ENCODE data around the gene GRID1. TPM values are rescaled to one million over a fixed set of nuclear protein-coding genes. Genes with fewer than 3 reads are reported as not detected.
A peak's percentile ranks its signal among the peaks of the same experiment; 100 is the strongest.

The GRID1 gene
- total and polyA plus RNA-seq, 9 of the 15 experiments (the other 6 are each of a cell fraction or from before 2014, with no cell fraction given), result 0.01 to 7.2 (median 1.2) TPM

DNA sequence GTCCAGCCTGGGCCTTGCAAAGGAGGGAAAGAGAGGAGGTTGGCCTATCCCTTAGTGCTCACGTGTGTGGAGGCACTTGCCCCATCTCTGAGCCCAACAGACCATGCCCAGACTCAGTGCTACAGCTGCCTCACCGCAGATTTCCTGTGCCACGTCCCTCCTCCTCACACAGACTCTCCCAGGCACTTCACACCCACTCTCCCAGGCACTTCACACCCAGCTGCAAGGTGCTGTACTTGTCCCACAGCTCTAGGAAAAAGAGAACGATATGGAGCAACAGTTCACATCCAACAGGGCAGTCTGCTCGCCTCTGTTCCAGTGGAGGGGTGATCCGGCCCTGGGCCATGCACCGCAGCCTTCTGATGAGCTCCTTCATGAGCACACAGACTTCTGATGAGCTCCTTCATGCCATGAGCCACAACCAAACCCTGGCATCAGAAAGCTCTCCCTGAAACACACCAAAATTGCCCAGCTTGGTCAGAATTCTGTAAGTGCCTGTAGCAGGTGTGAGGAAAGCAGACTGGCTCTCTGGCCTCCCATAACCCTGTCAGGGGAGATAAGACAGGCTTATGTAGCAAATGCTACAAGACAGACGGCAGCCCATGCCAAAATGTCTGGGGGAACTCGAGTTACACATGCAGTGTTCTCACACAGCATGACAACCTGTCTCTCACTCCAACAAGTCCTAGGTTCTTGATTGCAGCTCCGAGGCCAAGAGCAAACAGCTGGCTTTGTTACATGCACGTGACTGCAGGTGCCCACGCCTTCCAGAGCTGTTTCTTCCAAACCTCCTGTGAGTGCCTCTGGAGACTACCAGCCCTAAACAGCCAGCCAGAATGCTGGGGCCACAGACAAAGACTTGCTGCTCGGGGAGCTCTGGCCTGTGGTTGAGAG, 348.5 kb downstream of the GRID1 start (continued):
- TF ChIP-seq, protein P1, sequence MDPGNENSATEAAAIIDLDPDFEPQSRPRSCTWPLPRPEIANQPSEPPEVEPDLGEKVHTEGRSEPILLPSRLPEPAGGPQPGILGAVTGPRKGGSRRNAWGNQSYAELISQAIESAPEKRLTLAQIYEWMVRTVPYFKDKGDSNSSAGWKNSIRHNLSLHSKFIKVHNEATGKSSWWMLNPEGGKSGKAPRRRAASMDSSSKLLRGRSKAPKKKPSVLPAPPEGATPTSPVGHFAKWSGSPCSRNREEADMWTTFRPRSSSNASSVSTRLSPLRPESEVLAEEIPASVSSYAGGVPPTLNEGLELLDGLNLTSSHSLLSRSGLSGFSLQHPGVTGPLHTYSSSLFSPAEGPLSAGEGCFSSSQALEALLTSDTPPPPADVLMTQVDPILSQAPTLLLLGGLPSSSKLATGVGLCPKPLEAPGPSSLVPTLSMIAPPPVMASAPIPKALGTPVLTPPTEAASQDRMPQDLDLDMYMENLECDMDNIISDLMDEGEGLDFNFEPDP (CRISPR knock-in tag; IDR thresholded peaks at IDR 0.05), result no peak
- TF ChIP-seq SMAD3 (CRISPR knock-in tag; conservative IDR thresholded peaks at IDR 0.05) (no peak), CHD4 (IDR thresholded peaks at IDR 0.05; ENCODE audit: insufficient read depth, insufficient replicate concordance, low read depth, low read length, poor library complexity, severe bottlenecking) (no peak), ZBTB8A (IDR thresholded peaks at IDR 0.05; ENCODE audit: partially characterized antibody) (no peak), CCNT2 (IDR thresholded peaks at IDR 0.05; ENCODE audit: borderline replicate concordance, extremely low read depth, insufficient read length, low read depth, low read length) (no peak)

DNA sequence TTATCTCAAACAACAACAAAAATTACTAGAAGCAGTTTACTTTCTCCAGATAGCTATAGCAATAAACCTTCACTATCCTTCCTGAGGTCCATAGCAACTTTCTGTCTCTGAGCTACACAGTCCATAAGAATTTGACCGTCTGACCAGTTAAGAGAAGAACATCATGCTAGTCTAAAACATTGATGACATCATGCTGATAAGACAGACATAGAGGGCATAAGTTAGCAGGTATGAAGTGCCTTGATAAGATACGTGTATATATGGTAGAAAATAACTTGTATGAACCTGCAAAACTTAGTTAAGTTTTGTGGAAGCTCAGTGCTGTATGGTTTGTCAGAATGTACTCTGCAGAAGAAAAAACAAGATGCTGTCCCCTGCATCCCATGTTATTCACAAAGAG, 353.0 kb downstream of the GRID1 start:
- Histone ChIP-seq H3K36me3 (ENCODE audit: control insufficient read depth, insufficient read depth, low read length) (no peaks in the 10 kb centered on the region), H3K4me3 (no peak overlapping the region), H3K4me2 (ENCODE audit: insufficient read depth, low read length) (no peak overlapping the region), H4K20me1 (replicated peaks; ENCODE audit: control insufficient read depth, insufficient read depth, low read length) (peaks cover 4% of the 10 kb centered on the region; the same call in 1 of the 2 replicates), H3K27me3 (ENCODE audit: control insufficient read depth in 2 of 2, insufficient read depth in 2 of 2, low read length in 2 of 2) (peaks cover 4 to 9% of the 10 kb centered on the region in 2 experiments; a peak in 1 of 5 replicates), H3K9me3 (replicated peaks; ENCODE audit: control insufficient read depth, insufficient read depth, low read depth, low read length) (no peaks in the 10 kb centered on the region), H3K79me2 (ENCODE audit: control insufficient read depth, insufficient read depth, low read length) (no peaks in the 10 kb centered on the region), H3K4me1 (replicated peaks in 1 of 2; ENCODE audit: control insufficient read depth in 2 of 2, insufficient read depth in 2 of 2, low read length in 2 of 2) (no peaks in the 10 kb centered on the region), H3K9me1 (ENCODE audit: control insufficient read depth, insufficient read depth, low read length) (no peaks in the 10 kb centered on the region), H2AFZ (ENCODE audit: low read depth, low read length) (no peak overlapping the region), H3K27ac (ENCODE audit: extremely low read depth, low read depth, low read length) (no peak overlapping the region), H3K9ac (ENCODE audit: insufficient read depth in 1 of 2, low read depth in 2 of 2, low read length in 2 of 2) (no peak overlapping the region)
- POLR2A ChIA-PET, result interaction anchor here (0.8 to 1.0 kb wide), 2 partner anchors 13 to 19 kb away, joined by 3 read pairs; no protein-coding TSS in a partner anchor
- DNase-seq (ENCODE audit: extremely low read depth in 1 of 4, low spot score in 3 of 4) (no peak), ATAC-seq (no peak), FAIRE-seq (no peak)
- CTCF ChIA-PET (ENCODE audit: low intra/inter-chr PET ratio), result no interaction called here
- BruUV-seq (replicated peaks), result no TSS peak
- WGBS (ENCODE audit: insufficient coverage, low coverage, missing lambda C conversion rate), result 0% methylated on average over 2 of the region's 2 CpGs
- intact Hi-C loops (cut with micrococcal nuclease) (no loop called here), in situ Hi-C loops (cut with MboI) (no loop called here)
- TF ChIP-seq ATF3 (IDR thresholded peaks at IDR 0.05) (peak; percentile 36; the same call in 1 of the 2 replicates), ATF3 (CRISPR knock-in tag; conservative IDR thresholded peaks at IDR 0.05) (no peak), CBFB (CRISPR knock-in tag; IDR thresholded peaks at IDR 0.05) (no peak)
